ENCODE results near the gene NDUFAF2. TPM values are rescaled to one million over a fixed set of nuclear protein-coding genes. Genes with fewer than 3 reads are reported as not detected.
"Not testable (repeated sequence)": the region's sequence is repeated elsewhere in the genome, so short reads cannot be mapped to it uniquely, and the experiment has no call there.

NDUFAF2 gene
- total RNA-seq, 1 donor from 2014 or later, result 33.8 TPM

DNA sequence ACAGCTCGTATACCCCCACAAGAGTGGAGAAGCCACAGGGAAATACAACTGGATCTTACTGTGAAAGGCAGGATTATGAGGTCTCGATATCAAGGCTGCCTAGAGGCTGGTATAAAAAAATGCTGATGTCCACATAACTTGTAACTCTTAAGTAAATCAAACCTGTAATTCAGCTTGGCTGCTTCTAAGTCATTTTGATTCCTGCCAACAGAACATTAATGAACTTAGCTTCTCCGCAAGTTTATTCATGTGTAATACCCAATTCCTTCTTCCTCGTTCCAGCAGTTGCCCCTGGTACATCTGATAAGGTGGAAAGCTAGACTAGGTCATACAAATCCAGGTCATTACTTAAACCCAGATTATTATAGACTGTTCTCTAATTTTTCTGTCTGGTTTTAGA, 233.7 kb downstream of the NDUFAF2 start:
- no peak overlapping the region for H3K4me3 Mint-ChIP-seq
- H3K27ac Mint-ChIP-seq, result no peak overlapping the region
- H3K27me3 Mint-ChIP-seq (ENCODE audit: insufficient read depth), result peaks cover 1% of the 10 kb centered on the region
- H3K4me1 Mint-ChIP-seq (ENCODE audit: low read depth), result peaks cover 13% of the 10 kb centered on the region
- intact Hi-C loops (cut with micrococcal nuclease), result no loop called here
- no peaks in the 10 kb centered on the region for H3K36me3 Mint-ChIP-seq (ENCODE audit: low read depth)
- DNase-seq (ENCODE audit: low spot score), result no peak
- no peaks in the 10 kb centered on the region for H3K9me3 Mint-ChIP-seq

DNA sequence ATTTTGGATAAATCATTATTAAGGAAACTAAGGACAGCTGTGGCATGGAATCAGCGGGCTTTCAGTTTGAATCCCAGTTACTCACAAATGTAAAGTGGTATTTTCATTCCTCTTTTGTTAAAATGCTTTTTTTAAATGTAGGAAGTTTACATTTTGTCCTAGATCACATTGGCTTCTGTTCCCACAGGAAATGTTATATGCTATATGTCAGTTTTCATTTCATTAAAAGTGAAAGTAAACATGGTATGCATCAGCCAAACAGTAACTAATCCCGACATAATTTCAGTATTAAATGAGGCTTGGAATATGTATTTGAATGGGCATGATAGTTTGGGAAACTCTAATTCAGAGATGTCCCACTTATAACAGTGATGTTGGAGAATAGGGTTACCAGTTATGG, 235.9 kb downstream of the NDUFAF2 start:
- Mint-ChIP-seq H3K27me3 (ENCODE audit: insufficient read depth) (peaks cover 1% of the 10 kb centered on the region), H3K4me3 (no peak overlapping the region), H3K4me1 (ENCODE audit: low read depth) (peaks cover 13% of the 10 kb centered on the region), H3K27ac (no peak overlapping the region), H3K36me3 (ENCODE audit: low read depth) (no peaks in the 10 kb centered on the region), H3K9me3 (no peaks in the 10 kb centered on the region)
- DNase-seq (ENCODE audit: low spot score), result no peak
- intact Hi-C loops (cut with micrococcal nuclease), result no loop called here

DNA sequence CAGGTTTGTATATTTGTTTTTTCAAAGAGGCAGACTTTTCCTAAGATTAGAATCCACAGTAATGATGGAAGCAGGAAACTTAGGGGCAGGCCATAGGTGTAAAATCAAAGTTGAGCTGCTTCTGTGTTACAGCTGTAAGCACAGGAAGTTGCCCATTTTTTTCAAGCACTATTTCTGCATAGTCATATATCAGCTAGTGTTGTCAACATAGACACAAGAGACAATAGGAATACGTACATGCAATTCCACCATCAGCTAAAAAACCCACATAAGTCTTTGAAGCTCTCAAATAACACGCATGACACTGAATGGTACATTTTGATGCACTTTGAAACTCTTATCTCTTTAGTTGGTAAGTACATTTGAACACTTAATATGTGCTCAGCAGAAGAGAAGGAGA, 237.4 kb downstream of the NDUFAF2 start:
- Mint-ChIP-seq H3K36me3 (ENCODE audit: low read depth) (peaks cover 3% of the 10 kb centered on the region), H3K4me3 (no peak overlapping the region), H3K27ac (no peak overlapping the region), H3K9me3 (peaks cover 8% of the 10 kb centered on the region), H3K27me3 (ENCODE audit: insufficient read depth) (peaks cover 1% of the 10 kb centered on the region), H3K4me1 (ENCODE audit: low read depth) (peaks cover 13% of the 10 kb centered on the region)
- no peak for DNase-seq (ENCODE audit: low spot score)
- intact Hi-C loops (cut with micrococcal nuclease), result no loop called here

DNA sequence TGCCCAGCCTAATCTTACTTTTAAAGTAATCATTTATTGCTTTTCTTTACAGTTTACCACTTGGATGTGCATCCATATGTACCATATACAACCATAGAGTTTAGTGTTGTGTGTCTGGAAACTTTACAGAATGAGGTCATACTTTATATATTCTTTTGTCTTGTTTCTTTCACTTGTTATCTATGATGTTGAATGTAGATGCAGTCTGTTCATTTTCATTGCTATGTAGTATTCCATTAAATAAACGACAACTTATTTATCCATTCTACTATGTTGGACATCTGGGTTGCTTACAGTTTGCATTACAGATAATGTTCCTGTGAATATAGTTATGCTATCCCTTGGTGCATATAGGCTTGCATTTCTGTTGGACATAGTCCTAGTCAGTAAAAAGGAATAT, 238.5 kb downstream of the NDUFAF2 start:
- Mint-ChIP-seq H3K4me1 (ENCODE audit: low read depth) (peaks cover 7% of the 10 kb centered on the region), H3K9me3 (peaks cover 11% of the 10 kb centered on the region)
- intact Hi-C loops (cut with micrococcal nuclease), result no loop called here

GRCh38 chr5:61184708-61185107, 239.7 kb downstream of the NDUFAF2 start:
- Mint-ChIP-seq H3K9me3 (peaks cover 11% of the 10 kb centered on the region), H3K4me1 (ENCODE audit: low read depth) (peaks cover 7% of the 10 kb centered on the region), H3K4me3 (no peak overlapping the region), H3K36me3 (ENCODE audit: low read depth) (peaks cover 3% of the 10 kb centered on the region), H3K27ac (no peak overlapping the region), H3K27me3 (ENCODE audit: insufficient read depth) (no peaks in the 10 kb centered on the region)
- intact Hi-C loops (cut with micrococcal nuclease), result no loop called here
- DNase-seq (ENCODE audit: low spot score), result no peak

More for the DNA sequence above, 238.5 kb downstream of the NDUFAF2 start:
- DNase-seq (ENCODE audit: low spot score), result no peak
- H3K4me3 Mint-ChIP-seq, result no peak overlapping the region
- H3K36me3 Mint-ChIP-seq (ENCODE audit: low read depth), result peaks cover 3% of the 10 kb centered on the region
- peaks cover 1% of the 10 kb centered on the region for H3K27me3 Mint-ChIP-seq (ENCODE audit: insufficient read depth)
- H3K27ac Mint-ChIP-seq, result no peak overlapping the region

- H3K4me1 Mint-ChIP-seq (ENCODE audit: low read depth), result no peaks in the 10 kb centered on the region
- no peak overlapping the region for H3K4me3 Mint-ChIP-seq
Measured at GRCh38 chr5:61186634-61187033, 241.6 kb downstream of the NDUFAF2 start.

GRCh38 chr5:61187352-61187751, 242.3 kb downstream of the NDUFAF2 start:
- intact Hi-C loops (cut with micrococcal nuclease); H3K27ac Mint-ChIP-seq; H3K27me3 Mint-ChIP-seq (ENCODE audit: insufficient read depth); H3K4me3 Mint-ChIP-seq; H3K4me1 Mint-ChIP-seq (ENCODE audit: low read depth); H3K36me3 Mint-ChIP-seq (ENCODE audit: low read depth); DNase-seq (ENCODE audit: low spot score): not testable (repeated sequence)
- peaks cover 11% of the 10 kb centered on the region for H3K9me3 Mint-ChIP-seq

More at GRCh38 chr5:61186634-61187033, 241.6 kb downstream of the NDUFAF2 start:
- intact Hi-C loops (cut with micrococcal nuclease), result no loop called here
- no peaks in the 10 kb centered on the region for H3K27me3 Mint-ChIP-seq (ENCODE audit: insufficient read depth)
- H3K9me3 Mint-ChIP-seq, result peaks cover 11% of the 10 kb centered on the region
- DNase-seq (ENCODE audit: low spot score), result no peak
- no peak overlapping the region for H3K27ac Mint-ChIP-seq
- H3K36me3 Mint-ChIP-seq (ENCODE audit: low read depth), result peaks cover 3% of the 10 kb centered on the region

GRCh38 chr5:61187826-61188225, 242.8 kb downstream of the NDUFAF2 start:
- H3K36me3 Mint-ChIP-seq (ENCODE audit: low read depth); DNase-seq (ENCODE audit: low spot score); H3K27me3 Mint-ChIP-seq (ENCODE audit: insufficient read depth); H3K4me1 Mint-ChIP-seq (ENCODE audit: low read depth); H3K27ac Mint-ChIP-seq; intact Hi-C loops (cut with micrococcal nuclease); H3K4me3 Mint-ChIP-seq: not testable (repeated sequence)
- peaks cover 11% of the 10 kb centered on the region for H3K9me3 Mint-ChIP-seq

GRCh38 chr5:61198606-61199005, 253.6 kb downstream of the NDUFAF2 start:
- H3K27me3 Mint-ChIP-seq (ENCODE audit: insufficient read depth), result peaks cover 10% of the 10 kb centered on the region
- peaks cover 11% of the 10 kb centered on the region for H3K4me1 Mint-ChIP-seq (ENCODE audit: low read depth)

DNA sequence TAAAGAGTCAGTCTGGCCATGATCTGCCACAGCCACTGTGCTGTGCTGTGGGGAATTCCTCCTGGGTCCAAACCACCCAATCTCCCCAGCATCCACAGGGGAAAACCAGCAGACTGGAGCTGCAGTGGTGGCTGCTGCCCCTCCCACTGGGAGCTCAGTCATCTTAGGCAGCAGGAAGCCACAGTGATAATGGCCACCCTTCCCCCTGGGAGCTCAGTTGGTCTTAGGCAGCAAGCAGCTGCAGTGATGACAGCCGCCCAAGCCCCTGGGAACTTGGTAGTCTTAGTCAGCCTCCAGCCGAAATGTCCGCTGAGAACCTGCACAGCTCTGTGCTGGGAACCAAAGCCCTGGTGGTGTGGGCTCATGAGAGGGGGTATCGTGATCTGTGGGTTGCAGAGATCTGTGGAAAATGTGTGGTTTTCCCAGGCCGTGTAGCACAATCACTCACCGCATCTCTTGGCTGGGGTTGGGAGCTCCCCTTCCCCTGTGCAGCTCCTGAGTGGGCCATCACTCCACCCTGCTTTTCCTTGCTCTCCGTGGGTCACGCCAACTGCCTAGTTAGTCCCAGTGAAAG, 255.7 kb downstream of the NDUFAF2 start:
- Mint-ChIP-seq H3K27me3 (ENCODE audit: insufficient read depth) (peaks cover 8% of the 10 kb centered on the region), H3K36me3 (ENCODE audit: low read depth) (no peaks in the 10 kb centered on the region), H3K27ac (no peak overlapping the region), H3K9me3 (peaks cover 3% of the 10 kb centered on the region), H3K4me1 (ENCODE audit: low read depth) (peaks cover 11% of the 10 kb centered on the region), H3K4me3 (no peak overlapping the region)
- DNase-seq (ENCODE audit: low spot score), result no peak
- intact Hi-C loops (cut with micrococcal nuclease), result no loop called here

More at GRCh38 chr5:61198606-61199005, 253.6 kb downstream of the NDUFAF2 start:
- Mint-ChIP-seq H3K9me3 (peaks cover 3% of the 10 kb centered on the region), H3K36me3 (ENCODE audit: low read depth) (no peaks in the 10 kb centered on the region), H3K27ac (no peak overlapping the region), H3K4me3 (no peak overlapping the region)
- no peak for DNase-seq (ENCODE audit: low spot score)
- intact Hi-C loops (cut with micrococcal nuclease), result no loop called here

GRCh38 chr5:61202213-61202612, 257.2 kb downstream of the NDUFAF2 start:
- intact Hi-C loops (cut with micrococcal nuclease), result loop anchor here (1.0 to 2.0 kb wide), 7 partner anchors 40 to 377 kb away; partner anchors contain the start of genes SMIM15 and ZSWIM6
- Mint-ChIP-seq H3K4me3 (no peak overlapping the region), H3K9me3 (peaks cover 7% of the 10 kb centered on the region), H3K4me1 (ENCODE audit: low read depth) (peaks cover 11% of the 10 kb centered on the region), H3K36me3 (ENCODE audit: low read depth) (no peaks in the 10 kb centered on the region), H3K27me3 (ENCODE audit: insufficient read depth) (peaks cover 5% of the 10 kb centered on the region), H3K27ac (peak overlapping the region; percentile 7)
- DNase-seq (ENCODE audit: low spot score), result no peak
